WTC11 (cell line): ENCODE measurements around the gene KCTD4. TPM values are rescaled to one million over a fixed set of nuclear protein-coding genes. Genes with fewer than 3 reads are reported as not detected.

ENCODE experiments used
- ATAC-seq: fragments of 200-7000 bp; cut with Tn5 transposase; 2 replicates; pipeline ENCODE4 v1.10.0; 2021; ENCODE audit warnings: mild to moderate bottlenecking, moderate library complexity
- CTCF ChIA-PET: fragments of 300-600 bp; sonication (Branson Sonifier 250); formaldehyde crosslinking; loops from one replicate; lab custom pipeline; 2021; ENCODE audit warnings: antibody characterized with exemption; lab: Charles Lee
- POLR2A ChIA-PET: fragments of 350-600 bp; sonication (Branson Sonifier 250); formaldehyde crosslinking; loops from one replicate; lab custom pipeline; 2021; ENCODE audit warnings: antibody characterized with exemption; lab: Charles Lee
- DNase-seq: peaks from one replicate; pipeline ENCODE4 v3.0.0; 2021; ENCODE audit warnings: low spot score
- H3K27ac Mint-ChIP-seq: 2 replicates; pipeline ENCODE4 v1.8.0; 2021; ENCODE audit warnings: mixed read lengths
- H3K27me3 Mint-ChIP-seq: 2 replicates; pipeline ENCODE4 v1.8.0; 2021; ENCODE audit warnings: low read depth, mild to moderate bottlenecking, moderate library complexity, mixed read lengths
- H3K36me3 Mint-ChIP-seq: 2 replicates; pipeline ENCODE4 v1.8.0; 2021; ENCODE audit warnings: mixed read lengths
- H3K4me1 Mint-ChIP-seq: 2 replicates; pipeline ENCODE4 v1.8.0; 2022; ENCODE audit warnings: mixed read lengths
- H3K4me3 Mint-ChIP-seq: 2 replicates; pipeline ENCODE4 v1.8.0; 2021; ENCODE audit warnings: mild to moderate bottlenecking, moderate library complexity, mixed read lengths
- H3K9me3 Mint-ChIP-seq: 2 replicates; pipeline ENCODE4 v1.8.0; 2021; ENCODE audit warnings: mixed read lengths
- ATF3 ChIP-seq: sonication (generic); formaldehyde crosslinking; conservative IDR thresholded peaks from 2 replicates; pipeline ENCODE4 v1.8.1; 2022; ENCODE audit warnings: mild to moderate bottlenecking, missing genetic modification reagents
- CTCF ChIP-seq: fragments of 200-600 bp; IDR thresholded peaks from 2 replicates; pipeline ENCODE4 v1.8.0; 2022; ENCODE audit warnings: antibody characterized with exemption
- E2F4 ChIP-seq: sonication (generic); formaldehyde crosslinking; IDR thresholded peaks from 2 replicates; pipeline ENCODE4 v1.8.1; 2022; ENCODE audit warnings: low read depth, mild to moderate bottlenecking, moderate library complexity, missing genetic modification reagents, borderline replicate concordance
- E2F5 ChIP-seq: sonication (generic); formaldehyde crosslinking; IDR thresholded peaks from 2 replicates; pipeline ENCODE4 v1.8.1; 2022; ENCODE audit warnings: mild to moderate bottlenecking, moderate library complexity, missing genetic modification reagents
- ERG ChIP-seq: fragments of 250-450 bp; sonication (Bioruptor Pico); IDR thresholded peaks from 2 replicates; pipeline ENCODE4 v1.8.0; 2021; ENCODE audit warnings: mild to moderate bottlenecking
- FOXJ3 ChIP-seq: sonication (generic); formaldehyde crosslinking; IDR thresholded peaks from 2 replicates; pipeline ENCODE4 v1.9.0; 2021; ENCODE audit warnings: missing genetic modification reagents, mild to moderate bottlenecking, borderline replicate concordance
- FOXP1 ChIP-seq: sonication (generic); formaldehyde crosslinking; IDR thresholded peaks from 2 replicates; pipeline ENCODE4 v1.8.0; 2022; ENCODE audit warnings: missing genetic modification reagents, mild to moderate bottlenecking, moderate library complexity, borderline replicate concordance
- FOXP4 ChIP-seq: sonication (generic); formaldehyde crosslinking; IDR thresholded peaks from 2 replicates; pipeline ENCODE4 v1.8.0; 2022; ENCODE audit warnings: mild to moderate bottlenecking, missing genetic modification reagents
- GRHL2 ChIP-seq: fragments of 250-450 bp; sonication (Bioruptor Pico); IDR thresholded peaks from 2 replicates; pipeline ENCODE4 v1.8.0; 2022; ENCODE audit warnings: mild to moderate bottlenecking, moderate library complexity; ENCODE audit not compliant: insufficient replicate concordance, severe bottlenecking
- GTF2I ChIP-seq: fragments of 250-450 bp; sonication (Bioruptor Pico); conservative IDR thresholded peaks from 2 replicates; pipeline ENCODE4 v1.4.0; 2021; ENCODE audit warnings: mild to moderate bottlenecking
- HMGXB4 ChIP-seq: sonication (generic); formaldehyde crosslinking; IDR thresholded peaks from 2 replicates; pipeline ENCODE4 v1.8.1; 2023; ENCODE audit warnings: mild to moderate bottlenecking, moderate library complexity, missing genetic modification reagents
- KAT7 ChIP-seq: sonication (generic); formaldehyde crosslinking; IDR thresholded peaks from 2 replicates; pipeline ENCODE4 v1.8.1; 2023; ENCODE audit warnings: missing genetic modification reagents, mild to moderate bottlenecking, borderline replicate concordance
- MLX ChIP-seq: sonication (generic); formaldehyde crosslinking; IDR thresholded peaks from 2 replicates; pipeline ENCODE4 v1.8.1; 2023; ENCODE audit warnings: mild to moderate bottlenecking, missing genetic modification reagents, moderate library complexity
- MYBL2 ChIP-seq: sonication (generic); formaldehyde crosslinking; IDR thresholded peaks from 2 replicates; pipeline ENCODE4 v1.8.1; 2023; ENCODE audit warnings: mild to moderate bottlenecking, moderate library complexity, missing genetic modification reagents
- NFATC4 ChIP-seq: fragments of 250-450 bp; sonication (Bioruptor Pico); IDR thresholded peaks from 2 replicates; pipeline ENCODE4 v1.9.0; 2021; ENCODE audit warnings: mild to moderate bottlenecking
- NFE2L1 ChIP-seq: sonication (generic); formaldehyde crosslinking; IDR thresholded peaks from 2 replicates; pipeline ENCODE4 v1.8.1; 2023; ENCODE audit warnings: missing genetic modification reagents
- RELA ChIP-seq: sonication (generic); formaldehyde crosslinking; IDR thresholded peaks from 2 replicates; pipeline ENCODE4 v1.8.1; 2022; ENCODE audit warnings: missing genetic modification reagents, mild to moderate bottlenecking, borderline replicate concordance
- SP1 ChIP-seq: sonication (generic); formaldehyde crosslinking; conservative IDR thresholded peaks from 2 replicates; pipeline ENCODE4 v1.8.1; 2022; ENCODE audit warnings: missing genetic modification reagents
- TCF7 ChIP-seq: sonication (generic); formaldehyde crosslinking; IDR thresholded peaks from 2 replicates; pipeline ENCODE4 v1.8.0; 2022; ENCODE audit warnings: mild to moderate bottlenecking, low read depth, missing genetic modification reagents, moderate library complexity
- TEAD1 ChIP-seq: sonication (generic); formaldehyde crosslinking; IDR thresholded peaks from 2 replicates; pipeline ENCODE4 v1.8.0; 2022; ENCODE audit warnings: mild to moderate bottlenecking, missing genetic modification reagents
- TP53 ChIP-seq: sonication (generic); formaldehyde crosslinking; IDR thresholded peaks from 2 replicates; pipeline ENCODE4 v1.8.1; 2023; ENCODE audit warnings: mild to moderate bottlenecking, missing genetic modification reagents
- USF1 ChIP-seq: sonication (generic); formaldehyde crosslinking; IDR thresholded peaks from 2 replicates; pipeline ENCODE4 v1.8.0; 2022; ENCODE audit warnings: mild to moderate bottlenecking, missing genetic modification reagents
- ZNF396 ChIP-seq: fragments of 250-450 bp; sonication (Bioruptor Pico); IDR thresholded peaks from 2 replicates; pipeline ENCODE4 v1.8.0; 2021; ENCODE audit warnings: mild to moderate bottlenecking, moderate library complexity, borderline replicate concordance
- ZNF423 ChIP-seq: fragments of 250-450 bp; sonication (Bioruptor Pico); IDR thresholded peaks from 2 replicates; pipeline ENCODE4 v2.1.2; 2022; ENCODE audit warnings: mild to moderate bottlenecking, moderate library complexity
- total RNA-seq: library from RNA; stranded (reverse); gene quantifications from 3 replicates; pipeline ENCODE4 v1.2.3, GENCODE V29; 2021

Gene KCTD4
- total RNA-seq, 1 experiment from 2014 or later: not detected

GRCh38 chr13:45222516-45222915 is 21.7 kb upstream of the KCTD4 start:
- H3K9me3 Mint-ChIP-seq: no peaks in the 10 kb centered on the region
- DNase-seq (no peak), ATAC-seq (no peak)
- no peak for TF ChIP-seq MYBL2
- no peak for TF ChIP-seq USF1 (CRISPR knock-in tag)
- TF ChIP-seq RELA (CRISPR knock-in tag): no peak
- no peak for TF ChIP-seq MLX (CRISPR knock-in tag)
- no peak for TF ChIP-seq FOXP4 (CRISPR knock-in tag)
- TF ChIP-seq ERG (CRISPR knock-in tag): no peak
- no peak for TF ChIP-seq GTF2I (CRISPR knock-in tag)
- no peak for TF ChIP-seq TCF7 (CRISPR knock-in tag)
- TF ChIP-seq FOXJ3 (CRISPR knock-in tag): no peak
- TF ChIP-seq FOXP1 (CRISPR knock-in tag): no peak
- TF ChIP-seq ZNF396: no peak
- no peak for TF ChIP-seq ZNF423
- TF ChIP-seq, all 79 proteins: peak for 0
- H3K27me3 Mint-ChIP-seq: no peaks in the 10 kb centered on the region
- POLR2A ChIA-PET: interaction anchor here (0.6 kb wide), 1 partner anchor 565 kb away, joined by 6 read pairs; no protein-coding TSS in a partner anchor
- H3K36me3 Mint-ChIP-seq: no peaks in the 10 kb centered on the region
- CTCF ChIA-PET: no interaction called here
- peaks cover 43% of the 10 kb centered on the region for H3K4me1 Mint-ChIP-seq
- no peak overlapping the region for H3K27ac Mint-ChIP-seq
- no peak overlapping the region for H3K4me3 Mint-ChIP-seq

GRCh38 chr13:45220403-45220802 is 19.6 kb upstream of the KCTD4 start:
- Mint-ChIP-seq H3K4me1 (peaks cover 34% of the 10 kb centered on the region), H3K36me3 (no peaks in the 10 kb centered on the region), H3K27me3 (no peaks in the 10 kb centered on the region), H3K4me3 (no peak overlapping the region), H3K9me3 (no peaks in the 10 kb centered on the region), H3K27ac (no peak overlapping the region)
- DNase-seq (no peak), ATAC-seq (no peak)
- CTCF ChIA-PET: interaction anchor here (1.0 kb wide), 1 partner anchor 150 kb away, joined by 3 read pairs; no protein-coding TSS in a partner anchor
- POLR2A ChIA-PET: no interaction called here
- TF ChIP-seq SP1 (CRISPR knock-in tag) (no peak), ZNF396 (no peak), HMGXB4 (CRISPR knock-in tag) (no peak), KAT7 (no peak), ATF3 (no peak), TEAD1 (no peak), CTCF (no peak), MLX (CRISPR knock-in tag) (no peak), NFE2L1 (CRISPR knock-in tag) (no peak), E2F5 (CRISPR knock-in tag) (no peak), NFATC4 (CRISPR knock-in tag) (no peak), GRHL2 (CRISPR knock-in tag) (no peak), E2F4 (CRISPR knock-in tag) (no peak), TP53 (CRISPR knock-in tag) (no peak)
